Measurements from ENCODE around the gene NEK4. TPM values are rescaled to one million over a fixed set of nuclear protein-coding genes. Genes with fewer than 3 reads are reported as not detected.
A peak's percentile ranks its signal among the peaks of the same experiment; 100 is the strongest.

NEK4 gene
- total and polyA plus RNA-seq, 2 of the 13 experiments (the other 11 are each of a cell fraction or from before 2014, with no cell fraction given): 16.5 to 38.0 TPM

DNA sequence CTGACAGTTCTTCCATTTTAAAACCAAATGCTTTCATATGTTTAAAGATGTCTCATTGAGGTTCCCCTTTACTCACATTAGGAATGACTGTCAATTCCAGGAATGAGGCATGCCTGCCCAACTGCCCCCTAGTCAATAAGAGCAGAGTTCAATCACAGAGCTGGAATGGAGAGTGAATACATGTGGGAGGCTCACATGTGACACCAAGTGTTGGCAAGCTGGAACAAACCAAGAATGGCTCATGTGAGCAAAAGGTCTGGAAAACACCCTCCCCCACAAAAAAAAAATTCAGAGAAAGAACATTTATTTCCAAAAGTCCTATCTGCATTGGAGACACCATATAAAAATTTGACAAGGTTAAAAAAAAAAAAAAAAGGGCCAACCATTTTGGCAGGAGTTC, 88.7 kb downstream of the NEK4 start (continued):
- TF ChIP-seq IKZF4 (CRISPR knock-in tag; IDR thresholded peaks at IDR 0.05; ENCODE audit: borderline replicate concordance, low read depth, not compliant biosample characterization) (no peak), PHF20 (CRISPR knock-in tag; IDR thresholded peaks at IDR 0.05) (no peak), MEIS2 (CRISPR knock-in tag; IDR thresholded peaks at IDR 0.05) (no peak), NFRKB (IDR thresholded peaks at IDR 0.05) (no peak), ZNF737 (CRISPR knock-in tag; IDR thresholded peaks at IDR 0.05; ENCODE audit: borderline replicate concordance) (no peak), ZMYM4 (CRISPR knock-in tag; IDR thresholded peaks at IDR 0.05) (peak; percentile 51; the same call in 1 of the 2 replicates), REXO4 (CRISPR knock-in tag; IDR thresholded peaks at IDR 0.05; ENCODE audit: borderline replicate concordance) (no peak), ZNF121 (CRISPR knock-in tag; IDR thresholded peaks at IDR 0.05) (no peak), HOXA5 (CRISPR knock-in tag; IDR thresholded peaks at IDR 0.05) (0 out of 2 replicates have a peak, but pooled peaks have one; percentile 34), ZFP62 (CRISPR knock-in tag; IDR thresholded peaks at IDR 0.05) (no peak), KDM1A (CRISPR knock-in tag; IDR thresholded peaks at IDR 0.05) (no peak), NFIB (CRISPR knock-in tag; IDR thresholded peaks at IDR 0.05; ENCODE audit: borderline replicate concordance) (no peak), DPF2 (CRISPR knock-in tag; IDR thresholded peaks at IDR 0.05; ENCODE audit: borderline replicate concordance, low read depth) (no peak)
- TF ChIP-seq, protein P1, sequence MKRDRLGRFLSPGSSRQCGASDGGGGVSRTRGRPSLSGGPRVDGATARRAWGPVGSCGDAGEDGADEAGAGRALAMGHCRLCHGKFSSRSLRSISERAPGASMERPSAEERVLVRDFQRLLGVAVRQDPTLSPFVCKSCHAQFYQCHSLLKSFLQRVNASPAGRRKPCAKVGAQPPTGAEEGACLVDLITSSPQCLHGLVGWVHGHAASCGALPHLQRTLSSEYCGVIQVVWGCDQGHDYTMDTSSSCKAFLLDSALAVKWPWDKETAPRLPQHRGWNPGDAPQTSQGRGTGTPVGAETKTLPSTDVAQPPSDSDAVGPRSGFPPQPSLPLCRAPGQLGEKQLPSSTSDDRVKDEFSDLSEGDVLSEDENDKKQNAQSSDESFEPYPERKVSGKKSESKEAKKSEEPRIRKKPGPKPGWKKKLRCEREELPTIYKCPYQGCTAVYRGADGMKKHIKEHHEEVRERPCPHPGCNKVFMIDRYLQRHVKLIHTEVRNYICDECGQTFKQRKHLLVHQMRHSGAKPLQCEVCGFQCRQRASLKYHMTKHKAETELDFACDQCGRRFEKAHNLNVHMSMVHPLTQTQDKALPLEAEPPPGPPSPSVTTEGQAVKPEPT (CRISPR knock-in tag; IDR thresholded peaks at IDR 0.05; ENCODE audit: low read depth): no peak
- TF ChIP-seq, protein P2, sequence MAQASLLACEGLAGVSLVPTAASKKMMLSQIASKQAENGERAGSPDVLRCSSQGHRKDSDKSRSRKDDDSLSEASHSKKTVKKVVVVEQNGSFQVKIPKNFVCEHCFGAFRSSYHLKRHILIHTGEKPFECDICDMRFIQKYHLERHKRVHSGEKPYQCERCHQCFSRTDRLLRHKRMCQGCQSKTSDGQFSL (CRISPR knock-in tag; IDR thresholded peaks at IDR 0.05): no peak
- TF ChIP-seq, protein P3, sequence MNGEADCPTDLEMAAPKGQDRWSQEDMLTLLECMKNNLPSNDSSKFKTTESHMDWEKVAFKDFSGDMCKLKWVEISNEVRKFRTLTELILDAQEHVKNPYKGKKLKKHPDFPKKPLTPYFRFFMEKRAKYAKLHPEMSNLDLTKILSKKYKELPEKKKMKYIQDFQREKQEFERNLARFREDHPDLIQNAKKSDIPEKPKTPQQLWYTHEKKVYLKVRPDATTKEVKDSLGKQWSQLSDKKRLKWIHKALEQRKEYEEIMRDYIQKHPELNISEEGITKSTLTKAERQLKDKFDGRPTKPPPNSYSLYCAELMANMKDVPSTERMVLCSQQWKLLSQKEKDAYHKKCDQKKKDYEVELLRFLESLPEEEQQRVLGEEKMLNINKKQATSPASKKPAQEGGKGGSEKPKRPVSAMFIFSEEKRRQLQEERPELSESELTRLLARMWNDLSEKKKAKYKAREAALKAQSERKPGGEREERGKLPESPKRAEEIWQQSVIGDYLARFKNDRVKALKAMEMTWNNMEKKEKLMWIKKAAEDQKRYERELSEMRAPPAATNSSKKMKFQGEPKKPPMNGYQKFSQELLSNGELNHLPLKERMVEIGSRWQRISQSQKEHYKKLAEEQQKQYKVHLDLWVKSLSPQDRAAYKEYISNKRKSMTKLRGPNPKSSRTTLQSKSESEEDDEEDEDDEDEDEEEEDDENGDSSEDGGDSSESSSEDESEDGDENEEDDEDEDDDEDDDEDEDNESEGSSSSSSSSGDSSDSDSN (CRISPR knock-in tag; IDR thresholded peaks at IDR 0.05): no peak
- TF ChIP-seq, protein P4, sequence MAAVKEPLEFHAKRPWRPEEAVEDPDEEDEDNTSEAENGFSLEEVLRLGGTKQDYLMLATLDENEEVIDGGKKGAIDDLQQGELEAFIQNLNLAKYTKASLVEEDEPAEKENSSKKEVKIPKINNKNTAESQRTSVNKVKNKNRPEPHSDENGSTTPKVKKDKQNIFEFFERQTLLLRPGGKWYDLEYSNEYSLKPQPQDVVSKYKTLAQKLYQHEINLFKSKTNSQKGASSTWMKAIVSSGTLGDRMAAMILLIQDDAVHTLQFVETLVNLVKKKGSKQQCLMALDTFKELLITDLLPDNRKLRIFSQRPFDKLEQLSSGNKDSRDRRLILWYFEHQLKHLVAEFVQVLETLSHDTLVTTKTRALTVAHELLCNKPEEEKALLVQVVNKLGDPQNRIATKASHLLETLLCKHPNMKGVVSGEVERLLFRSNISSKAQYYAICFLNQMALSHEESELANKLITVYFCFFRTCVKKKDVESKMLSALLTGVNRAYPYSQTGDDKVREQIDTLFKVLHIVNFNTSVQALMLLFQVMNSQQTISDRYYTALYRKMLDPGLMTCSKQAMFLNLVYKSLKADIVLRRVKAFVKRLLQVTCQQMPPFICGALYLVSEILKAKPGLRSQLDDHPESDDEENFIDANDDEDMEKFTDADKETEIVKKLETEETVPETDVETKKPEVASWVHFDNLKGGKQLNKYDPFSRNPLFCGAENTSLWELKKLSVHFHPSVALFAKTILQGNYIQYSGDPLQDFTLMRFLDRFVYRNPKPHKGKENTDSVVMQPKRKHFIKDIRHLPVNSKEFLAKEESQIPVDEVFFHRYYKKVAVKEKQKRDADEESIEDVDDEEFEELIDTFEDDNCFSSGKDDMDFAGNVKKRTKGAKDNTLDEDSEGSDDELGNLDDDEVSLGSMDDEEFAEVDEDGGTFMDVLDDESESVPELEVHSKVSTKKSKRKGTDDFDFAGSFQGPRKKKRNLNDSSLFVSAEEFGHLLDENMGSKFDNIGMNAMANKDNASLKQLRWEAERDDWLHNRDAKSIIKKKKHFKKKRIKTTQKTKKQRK (IDR thresholded peaks at IDR 0.05; ENCODE audit: low read length): no peak
- TF ChIP-seq, protein P5, sequence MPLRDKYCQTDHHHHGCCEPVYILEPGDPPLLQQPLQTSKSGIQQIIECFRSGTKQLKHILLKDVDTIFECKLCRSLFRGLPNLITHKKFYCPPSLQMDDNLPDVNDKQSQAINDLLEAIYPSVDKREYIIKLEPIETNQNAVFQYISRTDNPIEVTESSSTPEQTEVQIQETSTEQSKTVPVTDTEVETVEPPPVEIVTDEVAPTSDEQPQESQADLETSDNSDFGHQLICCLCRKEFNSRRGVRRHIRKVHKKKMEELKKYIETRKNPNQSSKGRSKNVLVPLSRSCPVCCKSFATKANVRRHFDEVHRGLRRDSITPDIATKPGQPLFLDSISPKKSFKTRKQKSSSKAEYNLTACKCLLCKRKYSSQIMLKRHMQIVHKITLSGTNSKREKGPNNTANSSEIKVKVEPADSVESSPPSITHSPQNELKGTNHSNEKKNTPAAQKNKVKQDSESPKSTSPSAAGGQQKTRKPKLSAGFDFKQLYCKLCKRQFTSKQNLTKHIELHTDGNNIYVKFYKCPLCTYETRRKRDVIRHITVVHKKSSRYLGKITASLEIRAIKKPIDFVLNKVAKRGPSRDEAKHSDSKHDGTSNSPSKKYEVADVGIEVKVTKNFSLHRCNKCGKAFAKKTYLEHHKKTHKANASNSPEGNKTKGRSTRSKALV (CRISPR knock-in tag; IDR thresholded peaks at IDR 0.05): 0 out of 2 replicates have a peak, but pooled peaks have one; percentile 48
- TF ChIP-seq, protein P6, sequence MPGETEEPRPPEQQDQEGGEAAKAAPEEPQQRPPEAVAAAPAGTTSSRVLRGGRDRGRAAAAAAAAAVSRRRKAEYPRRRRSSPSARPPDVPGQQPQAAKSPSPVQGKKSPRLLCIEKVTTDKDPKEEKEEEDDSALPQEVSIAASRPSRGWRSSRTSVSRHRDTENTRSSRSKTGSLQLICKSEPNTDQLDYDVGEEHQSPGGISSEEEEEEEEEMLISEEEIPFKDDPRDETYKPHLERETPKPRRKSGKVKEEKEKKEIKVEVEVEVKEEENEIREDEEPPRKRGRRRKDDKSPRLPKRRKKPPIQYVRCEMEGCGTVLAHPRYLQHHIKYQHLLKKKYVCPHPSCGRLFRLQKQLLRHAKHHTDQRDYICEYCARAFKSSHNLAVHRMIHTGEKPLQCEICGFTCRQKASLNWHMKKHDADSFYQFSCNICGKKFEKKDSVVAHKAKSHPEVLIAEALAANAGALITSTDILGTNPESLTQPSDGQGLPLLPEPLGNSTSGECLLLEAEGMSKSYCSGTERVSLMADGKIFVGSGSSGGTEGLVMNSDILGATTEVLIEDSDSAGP (CRISPR knock-in tag; IDR thresholded peaks at IDR 0.05; ENCODE audit: borderline replicate concordance): no peak

Data from HepG2 (cell line).